ENCODE data around the gene PLPPR2.
"Not testable (repeated sequence)": the region's sequence is repeated elsewhere in the genome, so short reads cannot be mapped to it uniquely, and the experiment has no call there.

Gene PLPPR2

DNA sequence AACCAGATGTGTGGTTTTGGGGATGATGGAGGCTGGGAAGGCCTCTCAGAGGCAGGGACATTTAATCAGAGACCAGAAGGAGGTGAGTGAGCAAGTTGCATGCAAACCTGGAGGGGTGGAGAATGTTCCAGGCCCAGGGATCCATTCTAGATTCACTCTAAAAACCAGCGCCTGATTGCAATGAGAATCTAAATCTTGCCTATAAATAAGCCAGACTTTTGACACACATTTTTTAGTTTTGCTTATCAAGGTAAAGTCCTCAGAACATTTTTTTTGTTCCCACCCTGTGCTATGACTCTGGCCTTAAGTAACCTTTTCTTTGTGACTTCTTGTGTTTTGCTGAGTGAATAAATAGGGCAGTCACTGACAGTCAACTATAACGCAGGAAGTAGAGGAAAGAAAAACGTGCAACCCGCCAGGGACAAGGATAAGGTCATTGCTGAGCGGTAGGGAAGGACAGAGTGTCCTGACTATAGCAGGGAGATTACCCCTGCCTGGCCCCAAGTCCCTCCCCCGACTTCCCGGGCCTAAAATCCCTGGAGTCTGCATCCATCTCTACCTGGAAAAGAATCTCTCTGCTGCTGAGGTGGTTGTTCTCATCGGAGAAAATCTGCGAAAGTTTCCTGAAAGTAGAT is 49.5 kb downstream of the PLPPR2 start:
- no peak overlapping the region for H2BK120ac ChIP-seq (ENCODE audit: insufficient read depth, low read length, poor library complexity)
- no peak overlapping the region for H3K14ac ChIP-seq (ENCODE audit: low read length)
- no peak for DNase-seq
- H2BK5ac ChIP-seq (ENCODE audit: low read depth, low read length, poor library complexity): no peak overlapping the region
- no peak overlapping the region for H3K4me3 ChIP-seq (ENCODE audit: low read depth, low read length)
- no peak overlapping the region for H3K4ac ChIP-seq (ENCODE audit: low read depth, low read length)
- H4K12ac ChIP-seq (ENCODE audit: low read depth, low read length): no peak overlapping the region
- no peak overlapping the region for H4K91ac ChIP-seq (ENCODE audit: low read depth, low read length)
- H3K23ac ChIP-seq (ENCODE audit: low read length): no peak overlapping the region
- no peak overlapping the region for H3K18ac ChIP-seq (ENCODE audit: low read length)
- H2BK12ac ChIP-seq (ENCODE audit: low read length): no peak overlapping the region
- no peaks in the 10 kb centered on the region for H3K4me1 ChIP-seq (ENCODE audit: control insufficient read depth in 1 of 2, insufficient read depth in 2 of 2, low read length in 2 of 2)
- H3K36me3 ChIP-seq (ENCODE audit: control insufficient read depth in 1 of 2, insufficient read depth in 2 of 2, low read length in 2 of 2): peaks cover 25 to 28% of the 10 kb centered on the region in 2 experiments
- H3K9ac ChIP-seq (ENCODE audit: low read length): no peak overlapping the region
- H2AK5ac ChIP-seq (ENCODE audit: low read length): no peak overlapping the region
- H3K27me3 ChIP-seq (ENCODE audit: insufficient read depth, low read length): no peaks in the 10 kb centered on the region
- no peak overlapping the region for H3K4me2 ChIP-seq (ENCODE audit: low read length)
- no peaks in the 10 kb centered on the region for H3K79me2 ChIP-seq (ENCODE audit: control insufficient read depth, insufficient read depth, low read length, poor library complexity)
- WGBS (ENCODE audit: extremely low coverage, insufficient coverage, insufficient read length): no CpG with 5 or more reads among the region's 9 CpGs
- H2AFZ ChIP-seq (ENCODE audit: insufficient read depth, low read length, poor library complexity): no peak overlapping the region
- no peak overlapping the region for H3K27ac ChIP-seq (ENCODE audit: low read depth, low read length)
- peaks cover 1% of the 10 kb centered on the region for H3K9me3 ChIP-seq (ENCODE audit: insufficient read depth, low read depth, low read length)
- no peaks in the 10 kb centered on the region for H3K79me1 ChIP-seq (ENCODE audit: low read length)
- H4K8ac ChIP-seq (ENCODE audit: low read depth, low read length): no peak overlapping the region

DNA sequence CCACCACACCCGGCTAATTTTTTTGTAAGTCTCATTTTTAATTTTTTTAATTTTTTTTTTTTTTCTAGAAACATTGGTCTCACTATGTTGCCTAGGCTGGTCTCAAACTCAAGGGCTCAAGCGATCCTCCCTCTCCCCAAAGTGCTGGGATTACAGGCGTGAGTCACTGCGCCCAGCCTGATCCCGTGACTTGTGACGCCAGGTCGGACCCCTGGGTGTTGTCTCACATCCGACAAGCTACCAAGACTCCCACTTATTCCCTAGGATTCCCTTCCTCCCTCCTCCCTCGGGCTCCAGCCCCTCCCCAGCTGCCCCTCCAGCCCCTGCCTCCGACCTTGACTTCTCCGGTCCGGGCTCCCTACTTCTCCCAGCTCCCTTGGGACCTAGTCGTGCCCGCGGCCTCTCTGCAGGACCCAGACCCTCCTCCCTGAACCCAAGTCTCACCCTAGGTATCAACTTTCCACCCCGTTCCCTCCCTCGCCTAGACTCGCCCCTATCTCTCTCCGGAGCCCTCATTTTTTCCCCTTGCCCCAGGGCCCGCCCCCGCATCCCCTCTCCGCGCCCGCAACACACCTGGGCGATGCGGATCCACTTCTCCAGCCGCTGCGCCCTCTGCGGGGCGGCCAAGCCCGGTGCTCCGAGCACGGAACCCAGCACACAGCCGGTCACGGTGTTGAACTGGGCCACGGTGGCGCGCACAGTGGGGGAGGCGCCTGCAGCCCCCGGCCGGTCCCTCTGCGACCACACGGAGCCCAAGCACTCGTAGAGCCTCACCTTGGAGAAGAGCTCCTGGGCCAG is 50.8 kb downstream of the PLPPR2 start:
- Histone ChIP-seq H3K79me1 (ENCODE audit: low read length) (no peaks in the 10 kb centered on the region), H3K4me2 (ENCODE audit: low read length) (no peak overlapping the region), H4K12ac (ENCODE audit: low read depth, low read length) (no peak overlapping the region), H3K18ac (ENCODE audit: low read length) (no peak overlapping the region), H3K4me1 (ENCODE audit: control insufficient read depth in 1 of 2, insufficient read depth in 2 of 2, low read length in 2 of 2) (no peaks in the 10 kb centered on the region), H2AK5ac (ENCODE audit: low read length) (no peak overlapping the region), H4K8ac (ENCODE audit: low read depth, low read length) (no peak overlapping the region), H2AFZ (ENCODE audit: insufficient read depth, low read length, poor library complexity) (no peak overlapping the region), H4K91ac (ENCODE audit: low read depth, low read length) (no peak overlapping the region), H3K27ac (ENCODE audit: low read depth, low read length) (no peak overlapping the region), H3K36me3 (ENCODE audit: control insufficient read depth in 1 of 2, insufficient read depth in 2 of 2, low read length in 2 of 2) (peaks cover 18 to 24% of the 10 kb centered on the region in 2 experiments), H2BK12ac (ENCODE audit: low read length) (no peak overlapping the region), H3K9me3 (ENCODE audit: insufficient read depth, low read depth, low read length) (peaks cover 1% of the 10 kb centered on the region), H3K79me2 (ENCODE audit: control insufficient read depth, insufficient read depth, low read length, poor library complexity) (no peaks in the 10 kb centered on the region), H3K27me3 (ENCODE audit: insufficient read depth, low read length) (no peaks in the 10 kb centered on the region), H2BK5ac (ENCODE audit: low read depth, low read length, poor library complexity) (no peak overlapping the region), H2BK120ac (ENCODE audit: insufficient read depth, low read length, poor library complexity) (no peak overlapping the region), H3K23ac (ENCODE audit: low read length) (no peak overlapping the region), H3K14ac (ENCODE audit: low read length) (no peak overlapping the region), H3K4ac (ENCODE audit: low read depth, low read length) (no peak overlapping the region), H3K4me3 (ENCODE audit: low read depth, low read length) (no peak overlapping the region), H3K9ac (ENCODE audit: low read length) (no peak overlapping the region)
- no peak for DNase-seq
- WGBS (ENCODE audit: extremely low coverage, insufficient coverage, insufficient read length): no CpG with 5 or more reads among the region's 44 CpGs

DNA sequence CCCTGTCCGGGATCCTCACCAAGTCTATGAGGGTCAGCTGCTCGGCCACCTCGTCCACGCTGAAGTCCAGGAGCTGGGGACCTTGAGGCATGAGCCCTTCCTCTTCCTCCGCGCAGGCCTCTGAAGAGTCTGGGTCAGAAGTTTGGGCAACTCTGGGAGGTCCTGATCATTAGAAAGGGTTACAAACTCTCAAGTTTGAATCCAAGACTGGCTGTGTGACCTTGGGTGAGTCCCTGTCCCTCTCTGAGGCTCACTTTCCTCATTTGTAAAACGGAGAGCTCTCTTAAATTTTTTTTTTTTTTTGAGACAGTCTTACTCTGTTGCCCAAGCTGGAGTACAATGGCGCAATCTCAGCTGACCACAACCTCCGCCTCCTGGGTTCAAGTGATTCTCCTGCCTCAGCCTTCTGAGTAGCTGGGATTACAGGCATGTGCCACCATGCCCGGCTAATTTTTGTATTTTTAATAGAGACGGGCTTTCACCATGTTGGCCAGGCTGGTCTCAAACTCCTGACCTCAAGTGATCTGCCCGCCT is 51.5 kb downstream of the PLPPR2 start:
- not testable (repeated sequence) for H3K9me3 ChIP-seq (ENCODE audit: insufficient read depth, low read depth, low read length); H3K79me1 ChIP-seq (ENCODE audit: low read length)
- WGBS (ENCODE audit: extremely low coverage, insufficient coverage, insufficient read length): no CpG with 5 or more reads among the region's 12 CpGs

DNA sequence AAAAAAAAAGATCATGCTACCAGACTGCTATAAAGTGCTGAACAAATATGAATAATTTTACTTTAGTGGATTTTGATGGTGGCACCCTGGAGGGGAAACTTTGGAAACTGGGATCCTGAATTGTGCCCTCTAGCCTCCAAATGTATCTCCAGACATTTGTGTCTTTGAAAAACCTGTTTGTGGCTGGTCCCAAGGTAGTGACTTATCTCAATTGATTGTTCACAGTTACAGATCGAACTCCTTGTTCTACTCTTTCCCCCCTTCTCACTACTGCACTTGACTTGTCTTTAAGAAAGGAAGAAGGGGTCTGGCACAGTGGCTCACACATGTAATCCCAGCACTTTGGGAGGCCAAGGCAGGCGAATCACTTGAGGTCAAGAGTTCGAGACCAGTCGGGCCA is 53.4 kb downstream of the PLPPR2 start:
- Histone ChIP-seq H3K9ac (ENCODE audit: low read length) (no peak overlapping the region), H3K9me3 (ENCODE audit: insufficient read depth, low read depth, low read length) (peaks cover 1% of the 10 kb centered on the region), H2BK5ac (ENCODE audit: low read depth, low read length, poor library complexity) (no peak overlapping the region), H3K18ac (ENCODE audit: low read length) (no peak overlapping the region), H4K91ac (ENCODE audit: low read depth, low read length) (no peak overlapping the region), H3K4me1 (ENCODE audit: control insufficient read depth in 1 of 2, insufficient read depth in 2 of 2, low read length in 2 of 2) (no peaks in the 10 kb centered on the region), H3K23ac (ENCODE audit: low read length) (no peak overlapping the region), H3K79me2 (ENCODE audit: control insufficient read depth, insufficient read depth, low read length, poor library complexity) (no peaks in the 10 kb centered on the region), H3K27ac (ENCODE audit: low read depth, low read length) (no peak overlapping the region), H2AFZ (ENCODE audit: insufficient read depth, low read length, poor library complexity) (no peak overlapping the region), H3K27me3 (ENCODE audit: insufficient read depth, low read length) (no peaks in the 10 kb centered on the region), H3K4ac (ENCODE audit: low read depth, low read length) (no peak overlapping the region), H2BK12ac (ENCODE audit: low read length) (no peak overlapping the region), H4K12ac (ENCODE audit: low read depth, low read length) (no peak overlapping the region), H3K4me3 (ENCODE audit: low read depth, low read length) (no peak overlapping the region), H3K79me1 (ENCODE audit: low read length) (no peaks in the 10 kb centered on the region), H3K4me2 (ENCODE audit: low read length) (no peak overlapping the region), H3K36me3 (ENCODE audit: control insufficient read depth in 1 of 2, insufficient read depth in 2 of 2, low read length in 2 of 2) (peaks cover 10 to 11% of the 10 kb centered on the region in 2 experiments), H2AK5ac (ENCODE audit: low read length) (no peak overlapping the region), H2BK120ac (ENCODE audit: insufficient read depth, low read length, poor library complexity) (no peak overlapping the region), H3K14ac (ENCODE audit: low read length) (no peak overlapping the region), H4K8ac (ENCODE audit: low read depth, low read length) (no peak overlapping the region)
- WGBS (ENCODE audit: extremely low coverage, insufficient coverage, insufficient read length): no CpG with 5 or more reads among the region's 4 CpGs
- DNase-seq: no peak

More for the DNA sequence above, 51.5 kb downstream of the PLPPR2 start:
- not testable (repeated sequence) for H3K79me2 ChIP-seq (ENCODE audit: control insufficient read depth, insufficient read depth, low read length, poor library complexity); H2BK12ac ChIP-seq (ENCODE audit: low read length); H3K27ac ChIP-seq (ENCODE audit: low read depth, low read length); H3K9ac ChIP-seq (ENCODE audit: low read length); H2AFZ ChIP-seq (ENCODE audit: insufficient read depth, low read length, poor library complexity); H3K27me3 ChIP-seq (ENCODE audit: insufficient read depth, low read length); H3K23ac ChIP-seq (ENCODE audit: low read length); H3K4ac ChIP-seq (ENCODE audit: low read depth, low read length); H2AK5ac ChIP-seq (ENCODE audit: low read length); H4K8ac ChIP-seq (ENCODE audit: low read depth, low read length); H3K4me2 ChIP-seq (ENCODE audit: low read length); H3K14ac ChIP-seq (ENCODE audit: low read length); H2BK5ac ChIP-seq (ENCODE audit: low read depth, low read length, poor library complexity); DNase-seq; H4K12ac ChIP-seq (ENCODE audit: low read depth, low read length); H3K4me3 ChIP-seq (ENCODE audit: low read depth, low read length); H4K91ac ChIP-seq (ENCODE audit: low read depth, low read length); H2BK120ac ChIP-seq (ENCODE audit: insufficient read depth, low read length, poor library complexity); H3K4me1 ChIP-seq (ENCODE audit: control insufficient read depth in 1 of 2, insufficient read depth in 2 of 2, low read length in 2 of 2); H3K18ac ChIP-seq (ENCODE audit: low read length)
- peaks cover 16 to 22% of the 10 kb centered on the region in 2 experiments for H3K36me3 ChIP-seq (ENCODE audit: control insufficient read depth in 1 of 2, insufficient read depth in 2 of 2, low read length in 2 of 2)

Measured in trophoblast cell (in vitro differentiated cells and primary cell).